MM.1S (cell line): ENCODE measurements around the gene MALRD1.

Experiments used
- DNase-seq: peaks from one replicate; pipeline ENCODE4 v3.0.0-alpha.2; 2015
- H2AFZ ChIP-seq: fragments of 300-600 bp; sonication (generic); 2 replicates; pipeline ENCODE4 v1.6.0; 2016; ENCODE audit warnings: antibody characterized with exemption, low read length
- H3F3A ChIP-seq: fragments of 300-600 bp; sonication (generic); 2 replicates; pipeline ENCODE4 v1.6.1; 2016; ENCODE audit warnings: mild to moderate bottlenecking, antibody characterized with exemption, low read length, moderate library complexity, mixed read lengths; ENCODE audit not compliant: insufficient read depth
- H3K27ac ChIP-seq: fragments of 300-600 bp; sonication (generic); 2 replicates; pipeline ENCODE4 v1.5.1; 2016; ENCODE audit warnings: mild to moderate bottlenecking, low read length
- H3K27me3 ChIP-seq: fragments of 300-600 bp; sonication (generic); replicated peaks from 2 replicates; pipeline ENCODE4 v1.6.0; 2016; ENCODE audit warnings: low read length; ENCODE audit not compliant: insufficient read depth
- H3K36me3 ChIP-seq: fragments of 300-600 bp; sonication (generic); replicated peaks from 2 replicates; pipeline ENCODE4 v1.6.1; 2016; ENCODE audit warnings: mild to moderate bottlenecking, low read length, mixed read lengths; ENCODE audit not compliant: insufficient read depth
- H3K4me1 ChIP-seq: fragments of 300-600 bp; sonication (generic); 2 replicates; pipeline ENCODE4 v1.6.1; 2016; ENCODE audit warnings: low read length, mixed read lengths
- H3K4me2 ChIP-seq: fragments of 300-600 bp; sonication (generic); 2 replicates; pipeline ENCODE4 v1.6.0; 2016; ENCODE audit warnings: low read depth, low read length
- H3K4me3 ChIP-seq: fragments of 300-600 bp; sonication (generic); 2 replicates; pipeline ENCODE4 v1.5.1; 2016; ENCODE audit warnings: low read length, mixed read lengths
- H3K79me2 ChIP-seq: fragments of 300-600 bp; sonication (generic); 2 replicates; pipeline ENCODE4 v1.6.1; 2016; ENCODE audit warnings: mixed run types, low read length, mixed read lengths
- H3K9ac ChIP-seq: fragments of 300-600 bp; sonication (generic); 2 replicates; pipeline ENCODE4 v1.6.1; 2016; ENCODE audit warnings: low read length, mixed read lengths
- H3K9me2 ChIP-seq: fragments of 300-600 bp; sonication (generic); replicated peaks from 2 replicates; pipeline ENCODE4 v1.6.1; 2016; ENCODE audit warnings: mild to moderate bottlenecking, low read length, mixed read lengths; ENCODE audit not compliant: insufficient read depth
- H3K9me3 ChIP-seq: fragments of 300-600 bp; sonication (generic); replicated peaks from 2 replicates; pipeline ENCODE4 v1.6.1; 2016; ENCODE audit warnings: mild to moderate bottlenecking, low read length, mixed read lengths; ENCODE audit not compliant: insufficient read depth
- H4K20me1 ChIP-seq: fragments of 300-600 bp; sonication (generic); 2 replicates; pipeline ENCODE4 v1.6.1; 2016; ENCODE audit warnings: mild to moderate bottlenecking, low read length, moderate library complexity, mixed read lengths; ENCODE audit not compliant: insufficient read depth
- EZH2 ChIP-seq: fragments of 300-600 bp; sonication (generic); optimal IDR thresholded peaks from 2 replicates; pipeline ENCODE3; 2017; ENCODE audit warnings: low read depth, mild to moderate bottlenecking, antibody characterized with exemption, low read length, mixed read lengths
- EZH2phosphoT487 ChIP-seq: fragments of 300-600 bp; sonication (generic); IDR thresholded peaks from 2 replicates; pipeline ENCODE4 v1.6.1; 2018; ENCODE audit warnings: antibody characterized with exemption, low read length
- TF ChIP-seq, protein P1 (sequence below): fragments of 300-600 bp; sonication (generic); IDR thresholded peaks from 2 replicates; pipeline ENCODE4 v1.5.1; 2016; ENCODE audit warnings: antibody characterized with exemption, low read length, mixed read lengths

Gene MALRD1

GRCh38 chr10:19120381-19120908, 71.8 kb downstream of the MALRD1 start:
- Histone ChIP-seq H3K27me3 (no peaks in the 10 kb centered on the region), H3K9me2 (no peaks in the 10 kb centered on the region), H3K27ac (no peak overlapping the region), H3K9me3 (no peaks in the 10 kb centered on the region), H2AFZ (no peak overlapping the region), H4K20me1 (no peaks in the 10 kb centered on the region), H3K4me3 (no peak overlapping the region), H3K4me1 (no peaks in the 10 kb centered on the region), H3K4me2 (no peak overlapping the region), H3K79me2 (no peaks in the 10 kb centered on the region), H3K36me3 (no peaks in the 10 kb centered on the region), H3F3A (no peaks in the 10 kb centered on the region), H3K9ac (no peak overlapping the region)
- no peak for DNase-seq
- TF ChIP-seq EZH2phosphoT487 (no peak), EZH2 (no peak)
- TF ChIP-seq, protein P1, sequence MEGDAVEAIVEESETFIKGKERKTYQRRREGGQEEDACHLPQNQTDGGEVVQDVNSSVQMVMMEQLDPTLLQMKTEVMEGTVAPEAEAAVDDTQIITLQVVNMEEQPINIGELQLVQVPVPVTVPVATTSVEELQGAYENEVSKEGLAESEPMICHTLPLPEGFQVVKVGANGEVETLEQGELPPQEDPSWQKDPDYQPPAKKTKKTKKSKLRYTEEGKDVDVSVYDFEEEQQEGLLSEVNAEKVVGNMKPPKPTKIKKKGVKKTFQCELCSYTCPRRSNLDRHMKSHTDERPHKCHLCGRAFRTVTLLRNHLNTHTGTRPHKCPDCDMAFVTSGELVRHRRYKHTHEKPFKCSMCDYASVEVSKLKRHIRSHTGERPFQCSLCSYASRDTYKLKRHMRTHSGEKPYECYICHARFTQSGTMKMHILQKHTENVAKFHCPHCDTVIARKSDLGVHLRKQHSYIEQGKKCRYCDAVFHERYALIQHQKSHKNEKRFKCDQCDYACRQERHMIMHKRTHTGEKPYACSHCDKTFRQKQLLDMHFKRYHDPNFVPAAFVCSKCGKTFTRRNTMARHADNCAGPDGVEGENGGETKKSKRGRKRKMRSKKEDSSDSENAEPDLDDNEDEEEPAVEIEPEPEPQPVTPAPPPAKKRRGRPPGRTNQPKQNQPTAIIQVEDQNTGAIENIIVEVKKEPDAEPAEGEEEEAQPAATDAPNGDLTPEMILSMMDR: no peak

DNA sequence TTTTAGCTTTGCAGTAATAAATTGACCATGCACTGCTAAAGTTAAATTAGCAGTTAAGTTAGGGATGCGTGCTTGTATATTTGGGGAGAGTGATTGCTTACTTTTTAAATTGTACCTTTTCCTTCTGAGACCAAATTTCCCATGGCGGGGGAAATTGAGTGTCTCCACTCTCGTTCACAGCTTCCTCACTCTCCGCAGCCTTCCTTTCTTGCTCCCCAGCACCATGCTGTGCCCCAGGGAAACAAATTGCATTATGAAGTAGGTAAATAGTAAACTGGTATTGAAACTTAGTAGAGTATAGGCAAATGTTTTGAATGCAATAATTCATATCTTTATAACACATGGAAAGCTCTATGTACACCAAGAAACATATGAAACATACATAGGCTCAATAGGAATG, 85.4 kb downstream of the MALRD1 start:
- Histone ChIP-seq H2AFZ (no peak overlapping the region), H3K4me3 (no peak overlapping the region), H3K27me3 (no peaks in the 10 kb centered on the region), H3K4me2 (no peak overlapping the region), H3K9me2 (no peaks in the 10 kb centered on the region), H3K36me3 (no peaks in the 10 kb centered on the region), H4K20me1 (no peaks in the 10 kb centered on the region), H3K4me1 (no peaks in the 10 kb centered on the region), H3K9ac (no peak overlapping the region), H3K27ac (no peak overlapping the region), H3K9me3 (no peaks in the 10 kb centered on the region), H3F3A (no peaks in the 10 kb centered on the region), H3K79me2 (no peaks in the 10 kb centered on the region)
- no peak for DNase-seq
- no peak for TF ChIP-seq EZH2phosphoT487
- TF ChIP-seq EZH2: no peak
- TF ChIP-seq, protein P1: no peak

GRCh38 chr10:19142967-19143366, 94.4 kb downstream of the MALRD1 start:
- Histone ChIP-seq H3K27me3 (no peaks in the 10 kb centered on the region), H4K20me1 (no peaks in the 10 kb centered on the region), H3K4me3 (no peak overlapping the region), H3K4me2 (no peak overlapping the region), H3K9me3 (no peaks in the 10 kb centered on the region), H3K9ac (no peak overlapping the region), H3K79me2 (no peaks in the 10 kb centered on the region), H2AFZ (no peak overlapping the region), H3K4me1 (no peaks in the 10 kb centered on the region), H3K9me2 (no peaks in the 10 kb centered on the region), H3F3A (no peaks in the 10 kb centered on the region), H3K36me3 (no peaks in the 10 kb centered on the region), H3K27ac (no peak overlapping the region)
- no peak for DNase-seq
- TF ChIP-seq, protein P1: no peak
- no peak for TF ChIP-seq EZH2
- TF ChIP-seq EZH2phosphoT487: no peak
